Measurements from ENCODE around the gene GABRD.

- no peak for TF ChIP-seq CTCF (IDR thresholded peaks at IDR 0.05; ENCODE audit: low read depth, low read length)
- TF ChIP-seq MYC (IDR thresholded peaks at IDR 0.05; ENCODE audit: low read depth, low read length): no peak
Measured at GRCh38 chr1:2024451-2024850, 5.3 kb downstream of the GABRD start.
